ENCODE measurements around the gene RTN4RL2. TPM values are rescaled to one million over a fixed set of nuclear protein-coding genes. Genes with fewer than 3 reads are reported as not detected.

Gene RTN4RL2
- total RNA-seq, 1 donor from 2014 or later = 2.0 TPM

DNA sequence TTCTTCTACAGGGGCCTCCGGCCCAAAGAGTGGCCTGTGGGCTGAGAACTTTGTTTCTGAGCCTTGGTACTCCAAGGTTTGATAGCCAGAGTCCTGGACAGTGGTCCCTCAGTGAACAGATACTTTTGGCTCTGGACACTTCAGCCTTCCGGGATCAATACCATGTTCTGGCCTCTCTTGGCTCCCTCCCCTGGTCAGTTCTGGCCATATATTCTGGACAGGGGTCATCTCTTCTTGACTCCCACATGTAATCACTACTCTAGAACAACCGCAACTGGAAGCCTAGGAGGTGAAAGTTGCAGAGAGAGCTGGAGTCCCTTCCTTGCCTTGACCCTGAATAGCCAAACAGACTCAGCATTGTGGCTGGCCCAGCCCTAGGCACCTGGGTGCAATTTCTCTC is 2.3 kb downstream of the RTN4RL2 start:
- H3K4me3 ChIP-seq = no peak overlapping the region
- H3K36me3 ChIP-seq = no peaks in the 10 kb centered on the region
- H3K27ac ChIP-seq = no peak overlapping the region
- H3K9me3 ChIP-seq = no peaks in the 10 kb centered on the region
- no peak for DNase-seq (ENCODE audit: extremely low spot score in 2 of 2)
- TF ChIP-seq POLR2AphosphoS5 (IDR thresholded peaks at IDR 0.05; ENCODE audit: insufficient read depth in 1 of 2, low read depth in 1 of 2) (no peak), POLR2A (IDR thresholded peaks at IDR 0.05) (no peak), CTCF (IDR thresholded peaks at IDR 0.05) (no peak)
- peaks cover 36% of the 10 kb centered on the region for H3K4me1 ChIP-seq
- intact Hi-C loops (cut with DNase I) = no loop called here
- H3K27me3 ChIP-seq = no peaks in the 10 kb centered on the region

DNA sequence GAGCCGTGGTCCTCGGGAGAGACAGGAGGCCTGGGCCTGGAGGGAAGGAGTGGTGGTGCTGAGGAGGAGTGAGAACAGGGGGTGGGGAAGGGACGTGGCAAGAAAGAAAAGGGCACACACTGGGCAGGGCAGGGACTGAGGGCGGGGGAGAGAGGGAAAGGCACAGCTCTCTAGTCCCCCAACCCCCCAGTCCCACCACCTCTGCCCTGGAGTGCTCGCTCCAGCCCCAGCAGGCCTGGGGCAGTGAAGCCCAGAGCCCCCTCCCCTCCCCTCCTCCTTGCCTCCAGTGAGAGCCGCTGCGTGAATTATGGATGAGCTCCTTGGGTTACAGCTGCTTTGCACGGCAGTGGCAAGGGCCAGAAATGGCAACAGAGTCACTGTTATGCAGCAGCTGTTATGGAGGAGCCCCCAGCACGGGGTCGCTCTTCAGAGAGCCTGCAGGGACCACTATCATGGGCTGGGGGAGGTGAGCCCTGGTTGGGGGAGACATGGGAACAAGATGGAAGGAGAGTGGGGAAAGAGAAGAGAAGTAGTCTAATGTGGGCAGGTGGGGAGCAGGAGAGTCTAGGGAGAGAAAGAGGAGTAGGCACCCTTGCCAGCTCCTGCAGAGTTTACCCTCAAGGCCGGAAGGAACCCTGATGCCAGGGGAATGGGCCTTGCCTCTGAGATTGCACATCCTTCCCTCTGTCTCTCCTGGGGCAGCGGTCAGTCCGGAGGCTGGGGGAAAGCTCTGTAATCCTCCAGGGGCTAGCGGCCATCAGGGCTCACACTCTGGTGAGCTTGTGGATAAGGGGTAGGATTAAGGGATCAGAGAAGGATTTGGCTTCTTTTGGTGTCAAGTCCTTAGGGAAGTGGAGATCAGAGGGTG is 3.6 kb downstream of the RTN4RL2 start:
- DNase-seq (ENCODE audit: extremely low spot score in 2 of 2) = no peak
- Histone ChIP-seq H3K4me1 (peaks cover 23% of the 10 kb centered on the region), H3K9me3 (no peaks in the 10 kb centered on the region), H3K36me3 (no peaks in the 10 kb centered on the region), H3K27me3 (no peaks in the 10 kb centered on the region), H3K4me3 (no peak overlapping the region), H3K27ac (no peak overlapping the region)
- intact Hi-C loops (cut with DNase I) = loop anchor here (2.0 kb wide), 1 partner anchor 55 kb away; no protein-coding TSS in a partner anchor
- TF ChIP-seq POLR2AphosphoS5 (IDR thresholded peaks at IDR 0.05; ENCODE audit: insufficient read depth in 1 of 2, low read depth in 1 of 2) (no peak), CTCF (IDR thresholded peaks at IDR 0.05) (no peak)

GRCh38 chr11:57464539-57465181 is 4.3 kb downstream of the RTN4RL2 start:
- Histone ChIP-seq H3K4me3 (no peak overlapping the region), H3K36me3 (no peaks in the 10 kb centered on the region), H3K27me3 (no peaks in the 10 kb centered on the region), H3K4me1 (peaks cover 15% of the 10 kb centered on the region), H3K9me3 (no peaks in the 10 kb centered on the region), H3K27ac (no peak overlapping the region)
- TF ChIP-seq CTCF (IDR thresholded peaks at IDR 0.05) (no peak), POLR2AphosphoS5 (IDR thresholded peaks at IDR 0.05; ENCODE audit: insufficient read depth in 1 of 2, low read depth in 1 of 2) (no peak), POLR2A (IDR thresholded peaks at IDR 0.05) (no peak)
- no peak for DNase-seq (ENCODE audit: extremely low spot score in 2 of 2)
- intact Hi-C loops (cut with DNase I) = loop anchor here (2.0 kb wide), 1 partner anchor 54 kb away; no protein-coding TSS in a partner anchor

DNA sequence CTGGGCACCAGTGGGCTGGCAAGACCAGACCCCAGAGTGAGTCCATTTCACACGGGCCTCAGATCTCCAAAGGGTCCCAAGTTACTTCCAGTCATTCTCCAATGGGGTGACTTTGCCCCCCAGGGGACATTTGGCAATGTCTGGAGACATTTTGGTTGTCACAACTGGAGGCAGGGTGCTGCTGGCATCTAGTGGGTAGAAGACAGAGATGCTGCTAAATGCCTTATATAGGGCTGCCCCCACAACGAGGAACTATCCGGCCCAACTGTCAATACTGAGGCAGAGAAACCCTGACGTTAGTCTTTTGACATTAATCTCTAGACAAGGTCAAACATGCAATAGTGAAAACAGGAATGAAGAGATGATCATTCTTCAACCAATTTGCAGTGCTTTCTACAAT is 6.4 kb downstream of the RTN4RL2 start:
- no peak for TF ChIP-seq POLR2A (IDR thresholded peaks at IDR 0.05)
- TF ChIP-seq CTCF (IDR thresholded peaks at IDR 0.05) = no peak
- DNase-seq (ENCODE audit: extremely low spot score in 2 of 2) = no peak
- H3K27ac ChIP-seq = no peak overlapping the region
- H3K36me3 ChIP-seq = no peaks in the 10 kb centered on the region
- H3K9me3 ChIP-seq = no peaks in the 10 kb centered on the region
- H3K4me3 ChIP-seq = no peak overlapping the region
- H3K27me3 ChIP-seq = no peaks in the 10 kb centered on the region
- H3K4me1 ChIP-seq = no peaks in the 10 kb centered on the region
- intact Hi-C loops (cut with DNase I) = no loop called here
